Transverse colon (tissue), 4 donors: ENCODE measurements around the gene DCAF17. TPM values are rescaled to one million over a fixed set of nuclear protein-coding genes. Genes with fewer than 3 reads are reported as not detected.

Experiments
- DNase-seq: peaks from one replicate; pipeline ENCODE4 v3.0.0-alpha.2; 2019
- H3K27ac ChIP-seq, 4 donors: fragments of 200-600 bp; sonication (generic); 2 replicates each; pipeline ENCODE4 v1.5.1; 2016 to 2018; ENCODE audit warnings: inconsistent platforms in 4 of 4
- H3K27me3 ChIP-seq: fragments of 200-600 bp; sonication (generic); 2 replicates; pipeline ENCODE4 v1.5.1; 2017; ENCODE audit warnings: inconsistent platforms
- H3K36me3 ChIP-seq, 4 donors: fragments of 200-600 bp; sonication (generic); 2 replicates each; pipeline ENCODE4 v1.5.1; 2017 to 2019; ENCODE audit warnings: inconsistent platforms in 4 of 4
- H3K4me1 ChIP-seq, 4 donors: fragments of 200-600 bp; sonication (generic); 2 replicates each; pipeline ENCODE4 v1.5.1; 2017 to 2020; ENCODE audit warnings: inconsistent platforms in 4 of 4
- H3K4me3 ChIP-seq, 4 donors: fragments of 200-600 bp; sonication (generic); 1 replicate in 1 of 4; 2 replicates in 3 of 4; pipeline versions ENCODE4 v1.5.1 to v1.6.1; 2017 to 2019; ENCODE audit warnings: inconsistent platforms in 4 of 4
- H3K9me3 ChIP-seq, 2 donors: fragments of 200-600 bp; sonication (generic); 2 replicates each; pipeline ENCODE4 v1.5.1; 2017 to 2019; ENCODE audit warnings: inconsistent platforms in 2 of 2
- CTCF ChIP-seq, 5 experiments: fragments of 200-600 bp in 3 of 5; fragments of 450-650 bp in 2 of 5; sonication (generic) in 3 of 5; IDR thresholded peaks; 1 replicate in 2 of 5; 2 replicates in 3 of 5; pipeline ENCODE4 v1.5.1; 2016 to 2017; ENCODE audit warnings: antibody characterized with exemption in 5 of 5, inconsistent platforms in 3 of 5, mild to moderate bottlenecking in 2 of 5, moderate library complexity in 1 of 5
- EP300 ChIP-seq: sonication (generic); formaldehyde crosslinking; IDR thresholded peaks from one replicate; pipeline ENCODE4 v1.6.1; 2017; ENCODE audit warnings: antibody characterized with exemption, low read depth
- POLR2A ChIP-seq: fragments of 450-650 bp; IDR thresholded peaks from one replicate; pipeline ENCODE4 v1.6.1; 2016; ENCODE audit warnings: antibody characterized with exemption, mild to moderate bottlenecking, moderate library complexity
- POLR2AphosphoS5 ChIP-seq, 3 donors: sonication (generic); formaldehyde crosslinking; IDR thresholded peaks; one replicate each; pipeline ENCODE4 v1.6.1; 2016; ENCODE audit warnings: antibody characterized with exemption in 3 of 3
- WGBS, 2 donors: methylation state at CpG; one replicate each; pipeline ENCODE4 v1.1.5; 2018; ENCODE audit warnings: low coverage in 1 of 2; 5-methylcytosine and 5-hydroxymethylcytosine counted together
- in situ Hi-C, 4 donors: fragments of 200-750 bp; cut with MboI; loops; one replicate each; pipeline versions ENCODE4 v1.15.0 to v1.15.1; 2017; ENCODE audit warnings: low sequenced_read_pairs in 3 of 4, low pct_ligation_motif_present in 1 of 4, low pct_unique_long_range_greater_than_20kb in 1 of 4
- intact Hi-C: fragments of 100-400 bp; cut with DNase I; formaldehyde crosslinking; loops from one replicate; pipeline ENCODE4 v1.15.1; 2023; ENCODE audit warnings: low total_unique reads
- total RNA-seq, 4 donors: library from RNA; depleted of rRNA; stranded (reverse); fragments of >200 nt; gene quantifications; one replicate each; pipeline ENCODE4 v1.1.0, GENCODE V29; 2016

DCAF17 gene
- total RNA-seq, 4 donors from 2014 or later: 6.2 to 24.7 (median 19.2) TPM

GRCh38 chr2:171459498-171459897, 25.5 kb downstream of the DCAF17 start:
- in situ Hi-C loops (no loop called here), intact Hi-C loops (no loop called here)
- peaks cover 0 to 26% (median 13%) of the 10 kb centered on the region in 4 donors for H3K36me3 ChIP-seq
- H3K27me3 ChIP-seq: no peaks in the 10 kb centered on the region
- DNase-seq: no peak
- no peak overlapping the region for H3K4me3 ChIP-seq
- no peak for TF ChIP-seq POLR2AphosphoS5 (IDR thresholded peaks at IDR 0.05)
- no peak for TF ChIP-seq POLR2A
- TF ChIP-seq EP300: no peak
- no peak for TF ChIP-seq CTCF (IDR thresholded peaks at IDR 0.05)
- H3K9me3 ChIP-seq: peaks cover 0 to 6% of the 10 kb centered on the region in 2 donors
- H3K27ac ChIP-seq: no peak overlapping the region
- H3K4me1 ChIP-seq: no peaks in the 10 kb centered on the region

- no peak overlapping the region for H3K4me3 ChIP-seq
- H3K4me1 ChIP-seq: no peaks in the 10 kb centered on the region
- DNase-seq: no peak
- H3K36me3 ChIP-seq: peaks cover 0 to 28% (median 13%) of the 10 kb centered on the region in 4 donors
- H3K9me3 ChIP-seq: peaks cover 0 to 6% of the 10 kb centered on the region in 2 donors
- no peak overlapping the region for H3K27ac ChIP-seq
- no peaks in the 10 kb centered on the region for H3K27me3 ChIP-seq
- intact Hi-C loops: no loop called here
- WGBS, 2 donors: 100% methylated on average over 1 of the region's 1 CpG; no CpG with 5 or more reads in 1 of the 2 donors
- in situ Hi-C loops: no loop called here
- TF ChIP-seq POLR2A: no peak
- TF ChIP-seq CTCF (IDR thresholded peaks at IDR 0.05): no peak
- no peak for TF ChIP-seq EP300
- TF ChIP-seq POLR2AphosphoS5 (IDR thresholded peaks at IDR 0.05): no peak
These were observed 26.5 kb downstream of the DCAF17 start for GRCh38 chr2:171460537-171460936.

GRCh38 chr2:171469176-171469575, 35.1 kb downstream of the DCAF17 start:
- 88 to 93% methylated on average over 4 of the region's 4 CpGs for WGBS, 2 donors
- Histone ChIP-seq H3K9me3 (no peaks in the 10 kb centered on the region), H3K36me3 (peaks cover 0 to 23% (median 6%) of the 10 kb centered on the region in 4 donors)

GRCh38 chr2:171470129-171470528, 36.1 kb downstream of the DCAF17 start:
- TF ChIP-seq CTCF (IDR thresholded peaks at IDR 0.05) (no peak), POLR2A (no peak), POLR2AphosphoS5 (IDR thresholded peaks at IDR 0.05) (no peak)
- Histone ChIP-seq H3K9me3 (no peaks in the 10 kb centered on the region), H3K4me1 (no peaks in the 10 kb centered on the region), H3K4me3 (no peak overlapping the region), H3K27ac (no peak overlapping the region), H3K27me3 (no peaks in the 10 kb centered on the region), H3K36me3 (peaks cover 0 to 24% (median 6%) of the 10 kb centered on the region in 4 donors)
- intact Hi-C loops (no loop called here), in situ Hi-C loops (no loop called here)
- DNase-seq: no peak
- WGBS, 2 donors: 87 to 96% methylated on average over 4 to 5 of the region's 5 CpGs

More at GRCh38 chr2:171469176-171469575, 35.1 kb downstream of the DCAF17 start:
- intact Hi-C loops: no loop called here
- no peak for DNase-seq
- H3K4me3 ChIP-seq: no peak overlapping the region
- TF ChIP-seq EP300 (no peak), CTCF (IDR thresholded peaks at IDR 0.05) (no peak), POLR2AphosphoS5 (IDR thresholded peaks at IDR 0.05) (no peak)
- no peak overlapping the region for H3K27ac ChIP-seq
- no peaks in the 10 kb centered on the region for H3K4me1 ChIP-seq
- in situ Hi-C loops: no loop called here
- no peaks in the 10 kb centered on the region for H3K27me3 ChIP-seq
